ENCODE data around the gene FER. TPM values are rescaled to one million over a fixed set of nuclear protein-coding genes. Genes with fewer than 3 reads are reported as not detected.

FER gene
- total and polyA plus RNA-seq, 9 of the 15 experiments (the other 6 are each of a cell fraction or from before 2014, with no cell fraction given): 6.7 to 18.2 (median 8.9) TPM

- TF ChIP-seq CTCF (IDR thresholded peaks at IDR 0.05 in 2 of 3, conservative IDR thresholded peaks at IDR 0.05 in 1 of 3; ENCODE audit: insufficient read depth in 2 of 3, low read depth in 1 of 3, low read length in 3 of 3): no peak
- TF ChIP-seq TFAM (CRISPR knock-in tag; conservative IDR thresholded peaks at IDR 0.05): no peak
- TF ChIP-seq GATAD2B (IDR thresholded peaks at IDR 0.05; ENCODE audit: borderline replicate concordance): peak; percentile 15; the same call in 1 of the 2 replicates
- no peak; a peak in 1 of 4 replicates for TF ChIP-seq TRIM24 (IDR thresholded peaks at IDR 0.05)
- TF ChIP-seq NBN (IDR thresholded peaks at IDR 0.05; ENCODE audit: low read depth): no peak
- no peak; the same call in 1 of the 2 replicates for TF ChIP-seq NCOR1 (IDR thresholded peaks at IDR 0.05)
- peak; percentile 94 for TF ChIP-seq BACH1 (tag; IDR thresholded peaks at IDR 0.05)
- no peak for TF ChIP-seq SMAD1 (IDR thresholded peaks at IDR 0.05; ENCODE audit: low read depth, low read length, partially characterized antibody)
- no peak for TF ChIP-seq MBD1 (CRISPR knock-in tag; IDR thresholded peaks at IDR 0.05)
- no peak for TF ChIP-seq ZNF232 (CRISPR knock-in tag; IDR thresholded peaks at IDR 0.05)
- 0 out of 2 replicates have a peak, but pooled peaks have one; percentile 53 for TF ChIP-seq HDAC2 (IDR thresholded peaks at IDR 0.05)
- TF ChIP-seq ZNF217 (CRISPR knock-in tag; IDR thresholded peaks at IDR 0.05): no peak
- TF ChIP-seq YY1 (IDR thresholded peaks at IDR 0.05; ENCODE audit: borderline replicate concordance in 1 of 3, control insufficient read depth in 1 of 3, extremely low read depth in 1 of 3, insufficient read depth in 3 of 3, insufficient read length in 1 of 3, insufficient replicate concordance in 2 of 3, low read depth in 1 of 3, low read length in 2 of 3): no peak
- TF ChIP-seq RBFOX2 (IDR thresholded peaks at IDR 0.05; ENCODE audit: low read depth, low read length): no peak
- TF ChIP-seq NFE2L1 (tag; IDR thresholded peaks at IDR 0.05; ENCODE audit: borderline replicate concordance, low read depth): peak; percentile 97
- TF ChIP-seq FOSL1 (tag; conservative IDR thresholded peaks at IDR 0.05): peak; percentile 85
These were observed 443.5 kb downstream of the FER start (continued) for GRCh38 chr5:109191153-109191558.
